Measurements from ENCODE around the gene GAS2L1.
A peak's percentile ranks its signal among the peaks of the same experiment; 100 is the strongest.

Gene GAS2L1
- 0.38 to 2.0 (median 0.79) reads per million in 9 experiments for total RNA-seq

DNA sequence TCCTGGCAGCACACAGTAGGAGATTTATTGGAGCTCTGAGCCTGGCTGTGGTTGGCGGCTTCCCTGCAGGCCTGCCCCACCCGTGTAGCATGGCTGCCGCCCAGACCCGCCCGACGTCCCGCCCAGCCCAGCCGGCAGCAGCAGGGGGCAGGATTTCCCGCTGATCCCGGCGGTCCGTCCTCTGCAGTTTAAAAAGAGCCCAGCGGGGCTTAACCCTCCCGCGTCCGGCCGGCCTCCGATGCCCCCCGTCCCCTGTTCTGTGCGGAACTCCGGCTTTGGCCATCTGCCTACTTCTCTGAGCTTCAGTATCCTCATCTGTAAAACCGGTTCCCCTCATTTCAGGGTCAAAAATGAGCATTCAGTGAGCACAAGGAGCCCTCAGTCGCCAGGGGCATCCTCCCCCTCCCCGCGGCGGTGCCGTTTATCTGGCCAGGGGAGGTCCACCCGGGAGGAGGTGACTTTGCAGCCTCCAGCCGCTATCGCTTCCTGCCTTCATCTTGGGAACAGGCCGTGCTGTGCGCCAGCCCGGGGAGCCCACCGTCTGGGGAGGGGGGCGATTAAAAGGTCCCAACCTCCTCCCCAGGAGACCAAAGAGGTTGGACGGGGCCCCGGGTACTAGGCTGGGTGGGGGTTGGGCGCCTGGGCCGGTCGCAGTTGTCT is at the start of gene GAS2L1:
Gene GAS2L1 (plus strand): TSS at position 476 of the 660 bp plus-strand sequence. CDS start 1,456 bp downstream, outside the sequence.
- Mint-ChIP-seq H3K4me3 (peak within 1 kb of the TSS; percentile 83 to 86), H3K27me3 (peaks cover 19 to 21% of the 10 kb centered on the region in 2 donors), H3K27ac (peak within 1 kb of the TSS in 1 of 2 donors; percentile 38), H3K9me3 (no peaks in the 10 kb centered on the region), H3K36me3 (ENCODE audit: insufficient read depth) (peaks cover 15% of the 10 kb centered on the region), H3K4me1 (ENCODE audit: low read depth in 2 of 2) (peaks cover 16 to 26% of the 10 kb centered on the region in 2 donors)
- peak in 2 of 3 experiments; percentile 26 to 38 for DNase-seq
- peak; percentile 53 for ATAC-seq (replicated peaks)

- H3K27me3 Mint-ChIP-seq = peaks cover 0 to 6% of the 10 kb centered on the region in 2 donors
- no peak overlapping the region for H3K4me3 Mint-ChIP-seq
- no peak overlapping the region for H3K27ac Mint-ChIP-seq
- DNase-seq = no peak
- no peaks in the 10 kb centered on the region for H3K9me3 Mint-ChIP-seq
- H3K4me1 Mint-ChIP-seq (ENCODE audit: low read depth in 2 of 2) = peaks cover 0 to 3% of the 10 kb centered on the region in 2 donors
- ATAC-seq (replicated peaks) = no peak
- no peaks in the 10 kb centered on the region for H3K36me3 Mint-ChIP-seq (ENCODE audit: insufficient read depth)
These were observed 48.7 kb upstream of the GAS2L1 start for GRCh38 chr22:29257751-29258181.

DNA sequence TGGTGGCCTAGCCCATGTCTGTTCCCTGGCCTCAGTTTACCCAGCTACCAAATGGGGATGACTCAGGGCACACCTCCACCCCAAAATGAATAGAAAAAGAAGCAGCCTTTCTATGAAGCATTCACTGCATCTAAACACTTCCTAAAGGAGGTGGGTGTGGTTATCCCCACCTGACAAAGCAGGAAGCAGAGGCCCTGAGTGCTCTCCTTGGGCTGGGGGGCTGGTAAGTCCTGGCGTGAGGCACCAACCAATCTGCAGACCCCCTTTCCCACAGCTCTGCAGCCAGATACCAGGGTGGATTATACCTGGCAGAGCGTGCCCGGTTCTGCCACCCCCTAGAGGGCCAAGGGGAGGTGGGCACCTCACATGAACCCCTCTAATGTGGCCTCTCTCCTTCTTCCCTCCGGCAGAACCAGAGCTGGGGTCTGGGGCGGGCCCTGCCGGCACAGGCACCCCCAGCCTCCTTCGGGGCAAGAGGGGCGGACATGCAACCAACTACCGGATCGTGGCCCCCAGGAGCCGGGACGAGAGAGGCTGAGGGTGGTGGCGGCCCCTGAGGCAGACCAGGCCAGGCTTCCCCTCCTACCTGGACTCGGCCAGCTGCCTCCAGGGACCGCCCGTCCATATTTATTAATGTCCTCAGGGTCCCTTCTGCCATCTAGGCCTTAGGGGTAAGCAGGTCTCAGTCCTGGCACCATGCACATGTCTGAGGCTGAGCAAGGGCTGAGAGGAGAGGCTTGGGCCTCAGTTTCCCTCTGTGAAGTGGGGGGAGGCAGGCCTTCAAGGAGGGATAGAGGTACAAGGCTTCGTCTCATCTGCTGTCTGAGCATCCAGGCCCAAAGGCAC is 47.8 kb upstream of the GAS2L1 start:
- no peaks in the 10 kb centered on the region for H3K9me3 Mint-ChIP-seq
- H3K4me1 Mint-ChIP-seq (ENCODE audit: low read depth in 2 of 2) = peaks cover 0 to 3% of the 10 kb centered on the region in 2 donors
- ATAC-seq (replicated peaks) (no peak), DNase-seq (no peak)
- peaks cover 0 to 6% of the 10 kb centered on the region in 2 donors for H3K27me3 Mint-ChIP-seq
- no peak overlapping the region for H3K27ac Mint-ChIP-seq
- no peak overlapping the region for H3K4me3 Mint-ChIP-seq
- H3K36me3 Mint-ChIP-seq (ENCODE audit: insufficient read depth) = no peaks in the 10 kb centered on the region

DNA sequence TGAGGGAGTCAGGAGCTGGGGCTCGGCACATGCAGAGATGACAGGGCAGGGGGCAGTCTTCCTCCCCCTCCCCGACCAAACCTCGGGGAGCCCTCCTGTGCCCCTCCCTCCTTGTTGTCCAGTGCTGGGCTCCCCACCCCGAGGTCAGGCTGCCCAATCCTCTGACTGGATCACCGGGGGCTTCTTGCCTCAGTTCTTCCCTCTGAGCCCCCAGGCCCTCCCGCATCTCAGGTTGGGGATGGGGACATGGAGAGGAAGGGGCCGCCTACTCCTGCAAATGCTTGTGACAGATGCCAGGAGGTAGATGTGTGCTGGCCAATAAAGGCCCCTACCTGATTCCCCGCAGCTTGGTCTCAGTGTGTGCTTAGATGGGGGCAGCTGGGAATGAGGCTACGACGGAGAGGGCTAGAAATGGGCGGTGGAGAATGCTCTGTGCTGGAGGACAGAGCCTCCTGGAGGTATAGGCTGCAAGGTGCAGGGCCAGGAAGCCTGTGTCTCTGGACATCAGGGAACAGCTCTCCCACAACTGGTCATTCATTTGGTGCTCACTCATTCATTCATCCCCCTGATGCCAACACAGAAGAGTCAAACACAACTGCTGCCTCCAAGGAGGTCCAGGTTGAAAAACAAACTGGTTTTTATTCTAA is 47.1 kb upstream of the GAS2L1 start:
- Mint-ChIP-seq H3K27ac (no peak overlapping the region), H3K36me3 (ENCODE audit: insufficient read depth) (no peaks in the 10 kb centered on the region), H3K4me1 (ENCODE audit: low read depth in 2 of 2) (peaks cover 0 to 1% of the 10 kb centered on the region in 2 donors), H3K27me3 (peaks cover 0 to 6% of the 10 kb centered on the region in 2 donors), H3K4me3 (no peak overlapping the region), H3K9me3 (no peaks in the 10 kb centered on the region)
- DNase-seq (no peak), ATAC-seq (replicated peaks) (no peak)

GRCh38 chr22:29260031-29260560 is 46.4 kb upstream of the GAS2L1 start:
- Mint-ChIP-seq H3K36me3 (ENCODE audit: insufficient read depth) (no peaks in the 10 kb centered on the region), H3K27me3 (peaks cover 0 to 6% of the 10 kb centered on the region in 2 donors), H3K4me1 (ENCODE audit: low read depth in 2 of 2) (no peaks in the 10 kb centered on the region), H3K27ac (no peak overlapping the region), H3K9me3 (no peaks in the 10 kb centered on the region), H3K4me3 (no peak overlapping the region)
- no peak for ATAC-seq (replicated peaks)
- DNase-seq = no peak

DNA sequence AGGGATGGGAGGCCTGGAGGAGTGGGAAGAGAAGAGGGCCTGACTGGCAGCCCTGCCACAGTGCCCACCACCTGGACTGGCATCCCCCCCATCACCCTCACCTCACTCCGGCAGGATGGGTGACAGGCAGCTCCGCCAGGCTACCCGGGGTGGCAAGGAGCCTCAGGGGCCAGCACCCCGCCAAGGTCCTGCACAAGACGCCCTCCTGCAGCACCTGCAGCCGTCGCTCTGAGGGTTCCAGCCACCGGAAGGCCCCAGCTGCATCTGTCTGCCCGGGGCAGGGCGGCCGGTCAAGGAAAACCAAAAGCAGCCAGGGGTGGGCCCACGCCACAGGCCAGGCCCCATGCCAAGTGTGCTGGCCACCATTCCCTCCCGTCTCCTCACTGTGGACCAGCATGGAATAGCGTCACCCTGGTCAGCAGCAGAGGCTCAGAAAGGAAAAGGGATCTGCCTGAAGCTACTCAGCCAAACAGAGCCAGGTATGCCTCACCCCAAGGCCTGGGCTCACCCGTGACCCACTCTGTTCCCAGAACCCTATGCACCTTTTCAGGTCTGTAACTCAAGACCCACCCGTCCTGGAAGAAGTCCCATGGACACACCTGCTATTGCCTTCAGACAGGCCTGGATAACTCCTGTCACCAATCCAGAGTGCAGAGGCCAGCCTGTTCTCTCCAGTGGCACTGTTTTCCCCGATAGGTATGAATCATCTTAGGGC is 45.7 kb upstream of the GAS2L1 start:
- Mint-ChIP-seq H3K27ac (no peak overlapping the region), H3K4me1 (ENCODE audit: low read depth in 2 of 2) (no peaks in the 10 kb centered on the region)

GRCh38 chr22:29263791-29264276 is 42.6 kb upstream of the GAS2L1 start:
- Mint-ChIP-seq H3K27me3 (no peaks in the 10 kb centered on the region), H3K4me1 (ENCODE audit: low read depth in 2 of 2) (peaks cover 13 to 15% of the 10 kb centered on the region in 2 donors), H3K4me3 (no peak overlapping the region), H3K27ac (no peak overlapping the region), H3K36me3 (ENCODE audit: insufficient read depth) (peaks cover 16% of the 10 kb centered on the region), H3K9me3 (no peaks in the 10 kb centered on the region)
- ATAC-seq (replicated peaks) (no peak), DNase-seq (no peak)

More for the DNA sequence above, 45.7 kb upstream of the GAS2L1 start:
- Mint-ChIP-seq H3K4me3 (no peak overlapping the region), H3K9me3 (no peaks in the 10 kb centered on the region), H3K36me3 (ENCODE audit: insufficient read depth) (no peaks in the 10 kb centered on the region), H3K27me3 (no peaks in the 10 kb centered on the region)
- ATAC-seq (replicated peaks) (no peak), DNase-seq (no peak)

- no peak for ATAC-seq (replicated peaks)
- peaks cover 25 to 27% of the 10 kb centered on the region in 2 donors for H3K4me1 Mint-ChIP-seq (ENCODE audit: low read depth in 2 of 2)
- H3K27ac Mint-ChIP-seq = no peak overlapping the region
- H3K27me3 Mint-ChIP-seq = no peaks in the 10 kb centered on the region
- H3K36me3 Mint-ChIP-seq (ENCODE audit: insufficient read depth) = peaks cover 24% of the 10 kb centered on the region
- no peak overlapping the region for H3K4me3 Mint-ChIP-seq
- no peaks in the 10 kb centered on the region for H3K9me3 Mint-ChIP-seq
- DNase-seq = no peak
These were observed 41.1 kb upstream of the GAS2L1 start for GRCh38 chr22:29265305-29265704.

- Mint-ChIP-seq H3K4me3 (peak overlapping the region; percentile 86 to 90), H3K36me3 (ENCODE audit: insufficient read depth) (peaks cover 31% of the 10 kb centered on the region), H3K27ac (peak overlapping the region in 1 of 2 donors; percentile 41), H3K27me3 (no peaks in the 10 kb centered on the region), H3K9me3 (no peaks in the 10 kb centered on the region), H3K4me1 (ENCODE audit: low read depth in 2 of 2) (peaks cover 31 to 33% of the 10 kb centered on the region in 2 donors)
- DNase-seq = no peak
- no peak for ATAC-seq (replicated peaks)
These were observed 40.5 kb upstream of the GAS2L1 start for GRCh38 chr22:29265929-29266328.

DNA sequence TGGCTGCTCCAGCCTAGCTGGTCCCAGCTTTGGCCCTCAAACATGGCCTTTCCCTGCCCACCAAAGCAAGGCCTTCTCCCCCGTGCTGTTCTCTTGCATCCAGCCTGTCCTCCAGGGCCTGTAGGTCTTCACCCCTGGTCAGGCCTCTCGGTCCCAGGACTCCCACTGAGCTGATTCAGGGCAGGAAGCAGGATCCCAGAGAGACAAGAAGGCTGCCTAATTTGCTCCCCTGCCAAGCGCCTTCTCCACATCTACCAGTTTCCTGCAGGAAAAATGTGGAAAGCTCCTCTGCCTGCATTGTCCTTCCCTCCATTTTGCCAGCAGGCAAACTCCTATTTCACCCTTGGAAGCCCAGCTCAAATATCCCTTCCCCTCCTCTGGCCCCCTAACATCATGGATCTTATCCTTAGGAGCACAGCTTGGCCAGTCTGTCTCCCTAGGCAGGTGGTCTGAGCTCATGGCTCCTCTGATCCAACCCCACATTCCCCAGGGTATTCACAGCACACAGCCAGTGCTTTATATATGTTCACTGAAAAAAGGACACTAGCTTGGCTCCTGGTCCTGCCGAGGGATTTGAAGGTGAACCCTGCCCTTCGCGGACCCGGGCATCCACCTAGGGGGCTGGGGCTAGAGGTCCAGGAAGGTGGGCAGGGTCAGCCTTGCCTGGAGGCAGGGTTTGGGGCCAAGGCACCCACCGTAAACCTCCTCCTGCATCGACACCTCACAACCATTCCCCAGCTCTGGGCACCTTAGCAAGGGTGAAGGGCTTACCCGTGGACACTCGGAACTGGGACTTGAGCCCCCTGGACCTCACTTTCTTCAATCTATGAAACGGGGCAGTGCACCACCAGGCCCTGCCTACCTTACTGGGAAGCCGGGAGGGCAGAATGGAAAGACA is 39.6 kb upstream of the GAS2L1 start:
- H3K4me3 Mint-ChIP-seq = peak overlapping the region; percentile 86 to 90
- H3K36me3 Mint-ChIP-seq (ENCODE audit: insufficient read depth) = peaks cover 37% of the 10 kb centered on the region
- ATAC-seq (replicated peaks) (no peak), DNase-seq (no peak)
- H3K27me3 Mint-ChIP-seq = no peaks in the 10 kb centered on the region
- H3K9me3 Mint-ChIP-seq = no peaks in the 10 kb centered on the region
- H3K27ac Mint-ChIP-seq = peak overlapping the region; percentile 97 to 98
- H3K4me1 Mint-ChIP-seq (ENCODE audit: low read depth in 2 of 2) = peaks cover 36 to 41% of the 10 kb centered on the region in 2 donors

DNA sequence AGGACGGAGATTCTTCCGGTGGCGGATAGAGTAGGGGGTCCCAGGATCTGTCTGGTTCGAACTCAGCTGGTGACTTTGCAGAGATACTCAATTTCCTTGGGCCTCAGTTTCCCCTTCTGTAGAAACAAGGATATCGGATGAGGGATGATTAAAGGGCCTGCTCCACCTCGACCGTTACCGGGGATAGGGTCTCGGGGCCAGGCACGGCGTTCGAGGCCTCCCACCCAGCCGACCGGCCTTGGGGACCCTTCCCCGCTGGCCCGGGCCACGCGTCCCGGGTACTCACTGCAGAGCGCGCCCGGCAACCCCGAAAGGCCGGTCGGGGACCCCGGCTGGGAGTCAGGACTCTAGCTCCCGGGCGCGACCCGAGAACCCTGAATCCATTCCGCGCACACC is 39.0 kb upstream of the GAS2L1 start:
- DNase-seq (no peak), ATAC-seq (replicated peaks) (no peak)
- Mint-ChIP-seq H3K9me3 (no peaks in the 10 kb centered on the region), H3K36me3 (ENCODE audit: insufficient read depth) (peaks cover 41% of the 10 kb centered on the region), H3K4me3 (peak overlapping the region; percentile 86 to 90), H3K27me3 (no peaks in the 10 kb centered on the region), H3K4me1 (ENCODE audit: low read depth in 2 of 2) (peaks cover 42 to 47% of the 10 kb centered on the region in 2 donors), H3K27ac (peak overlapping the region; percentile 97 to 98)
